Endothelial cell of hepatic sinusoid (primary cell): ENCODE measurements around the gene ASAP3.

Source experiments
- in situ Hi-C: cut with HindIII; loops from 2 replicates; pipeline ENCODE4 v1.10.0; 2017; ENCODE audit warnings: low sequenced_read_pairs

The ASAP3 gene

DNA sequence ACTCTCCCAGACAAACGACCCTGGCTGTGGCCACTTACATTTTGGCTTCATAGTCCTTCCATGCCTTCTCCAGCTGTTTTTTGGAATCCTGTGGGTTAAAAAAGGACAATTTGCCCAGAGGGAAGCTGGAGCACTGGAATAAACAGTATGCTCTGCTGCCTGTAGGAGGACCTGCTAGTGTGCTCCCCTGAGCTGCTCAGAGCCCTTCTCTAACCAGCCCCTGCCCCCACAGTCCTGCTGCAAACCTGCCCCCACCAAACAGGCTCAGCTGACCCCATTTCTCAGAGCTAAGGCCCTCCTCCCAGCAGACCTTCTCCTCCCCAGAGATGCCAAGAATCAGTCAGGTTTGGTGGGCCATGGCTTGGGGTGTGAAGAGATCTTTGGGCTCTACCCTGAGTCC, 32.5 kb downstream of the ASAP3 start:
- in situ Hi-C loops = no loop called here

DNA sequence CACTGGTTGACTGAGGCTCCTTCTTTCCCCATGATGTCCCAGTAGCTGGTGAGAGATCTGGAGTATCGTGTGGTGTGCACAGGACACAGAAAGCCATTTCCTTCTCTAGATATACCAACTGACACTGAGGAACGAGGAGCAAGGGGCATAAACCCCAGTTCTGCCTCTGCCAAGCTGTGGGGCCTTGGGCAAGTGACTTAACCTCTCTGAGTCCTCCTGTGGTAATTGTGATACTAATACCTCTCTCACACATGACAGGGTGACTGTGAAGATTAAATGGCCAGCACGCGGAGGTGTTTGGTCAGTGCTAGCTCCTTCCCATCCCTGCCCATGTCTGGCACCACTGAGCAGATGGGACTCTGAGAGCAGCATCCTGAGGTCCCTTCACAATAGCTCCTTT, 33.1 kb downstream of the ASAP3 start:
- in situ Hi-C loops = no loop called here

DNA sequence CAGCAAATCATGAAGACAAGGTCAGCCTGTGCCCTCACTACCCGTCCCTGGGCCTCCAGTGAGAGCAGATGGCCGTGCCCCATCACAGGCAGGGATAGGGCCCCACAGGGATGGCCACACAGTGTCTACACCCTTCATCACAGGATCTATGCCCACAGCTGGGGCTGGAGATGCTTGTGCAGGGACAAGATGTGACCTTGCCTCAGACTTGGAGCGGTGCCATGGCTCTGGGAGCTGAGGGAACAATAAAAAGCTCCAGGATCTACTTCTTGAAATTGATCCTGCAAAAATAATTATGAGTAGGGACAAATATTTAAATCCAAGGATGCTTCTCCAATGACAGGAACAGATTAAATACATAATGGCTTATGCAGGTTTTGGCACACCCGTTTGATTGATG, 34.0 kb downstream of the ASAP3 start:
- in situ Hi-C loops = no loop called here

DNA sequence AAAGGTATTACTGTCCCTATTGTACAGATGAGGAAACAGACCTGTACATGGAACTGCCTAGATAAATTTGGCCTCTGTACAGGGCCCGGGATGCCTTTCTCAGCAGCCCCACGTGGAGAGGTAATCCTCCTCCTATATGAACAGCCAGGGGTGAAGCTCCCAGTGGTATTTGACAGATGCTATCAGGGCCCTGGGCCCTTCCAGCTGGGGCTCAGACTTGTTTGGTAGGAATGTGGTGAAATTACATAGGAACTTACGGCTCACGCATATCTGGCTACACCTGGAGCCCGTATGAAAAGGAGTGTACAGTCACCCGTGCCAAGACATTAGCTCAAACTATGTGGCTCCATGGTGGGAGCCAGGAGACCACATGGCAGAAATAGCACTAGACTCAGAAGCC, 34.7 kb downstream of the ASAP3 start:
- in situ Hi-C loops = no loop called here

DNA sequence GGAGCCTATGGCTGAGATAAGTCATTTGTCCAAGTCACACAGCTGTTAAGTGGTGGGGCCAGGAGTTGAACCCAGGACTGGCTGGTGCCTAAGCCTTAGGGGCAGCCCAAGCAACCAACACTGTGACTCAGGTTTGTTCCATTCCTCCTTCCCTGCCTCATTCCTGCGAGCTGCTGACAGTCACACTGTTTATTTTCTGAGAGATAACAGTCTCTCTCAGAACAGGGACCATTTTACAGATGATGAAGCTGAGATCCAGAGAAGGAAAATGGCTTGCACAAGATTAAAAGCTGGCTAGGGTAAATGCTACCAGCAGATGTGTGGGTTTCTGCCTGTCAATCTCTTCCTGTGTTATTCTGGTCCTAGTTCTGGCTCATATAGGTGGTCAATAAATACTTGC, 35.1 kb downstream of the ASAP3 start:
- in situ Hi-C loops = no loop called here

DNA sequence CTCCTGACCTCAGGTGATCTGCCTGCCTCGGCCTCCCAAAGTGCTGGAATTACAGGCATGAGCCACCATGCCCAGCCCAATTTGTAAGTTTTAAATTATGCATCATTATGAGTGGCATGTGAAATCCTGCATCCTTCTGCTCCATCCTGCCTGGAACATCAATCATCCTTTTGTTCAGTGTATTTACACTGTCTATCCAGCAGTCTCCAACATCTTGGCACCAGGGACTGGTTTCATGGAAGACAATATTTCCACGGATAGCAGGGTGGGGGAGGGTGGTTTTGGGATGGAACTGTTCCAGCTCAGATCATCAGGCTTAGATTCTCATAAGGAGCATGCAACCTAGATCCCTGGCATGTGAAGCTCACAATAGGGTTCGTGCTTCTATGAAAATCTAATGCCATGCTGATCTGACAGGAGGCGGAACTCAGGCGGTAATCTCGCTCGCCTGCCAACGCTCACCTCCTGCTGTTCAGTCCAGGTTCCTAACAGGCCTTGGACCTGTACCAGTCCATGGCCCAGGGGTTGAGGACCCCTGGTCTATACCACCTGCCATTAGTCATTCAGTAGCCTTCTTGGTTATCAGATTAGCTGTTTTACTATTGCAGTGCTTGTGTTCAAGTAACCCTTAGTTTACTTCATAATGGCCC, 37.2 kb downstream of the ASAP3 start:
- in situ Hi-C loops = no loop called here

DNA sequence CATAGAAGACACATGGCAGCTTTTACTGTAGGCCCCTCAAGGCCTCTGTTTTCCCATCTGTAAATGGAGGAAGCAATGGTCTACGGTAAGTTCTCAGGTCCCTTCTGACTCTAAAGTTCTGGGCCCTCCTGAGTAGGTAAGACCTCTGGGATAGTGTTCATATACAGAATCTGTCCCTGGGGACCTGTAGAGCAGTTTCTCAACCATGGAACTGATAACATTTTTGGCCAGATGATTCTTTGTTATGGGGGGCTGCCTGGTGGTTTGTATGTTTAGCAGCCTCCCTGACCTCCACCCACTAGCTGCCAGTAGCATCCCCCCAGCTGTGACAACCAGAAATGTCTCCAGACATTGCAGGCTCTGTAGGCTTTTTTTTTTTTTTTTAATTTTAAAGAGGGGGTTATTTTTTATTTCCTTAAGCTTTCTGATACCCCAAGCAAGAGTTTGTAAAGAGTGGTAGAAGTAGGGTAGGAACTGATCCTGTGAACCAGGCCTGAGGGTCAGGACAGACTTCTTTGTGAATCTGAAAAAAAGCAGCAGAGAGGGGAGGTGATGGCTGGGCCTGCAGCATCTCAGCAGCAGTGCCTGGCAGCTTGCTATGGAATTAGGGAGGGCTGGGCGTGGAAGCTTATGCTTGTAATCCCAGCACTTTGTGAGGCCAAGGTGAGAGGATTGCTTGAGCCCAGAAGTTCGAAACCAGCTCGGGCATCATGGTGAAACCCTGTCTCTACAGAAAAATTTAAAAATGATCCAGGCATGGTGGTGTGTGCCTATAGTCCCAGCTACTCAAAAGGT, 39.2 kb downstream of the ASAP3 start:
- in situ Hi-C loops = loop anchor here (5.0 kb wide), 1 partner anchor 43 kb away; no protein-coding TSS in a partner anchor

DNA sequence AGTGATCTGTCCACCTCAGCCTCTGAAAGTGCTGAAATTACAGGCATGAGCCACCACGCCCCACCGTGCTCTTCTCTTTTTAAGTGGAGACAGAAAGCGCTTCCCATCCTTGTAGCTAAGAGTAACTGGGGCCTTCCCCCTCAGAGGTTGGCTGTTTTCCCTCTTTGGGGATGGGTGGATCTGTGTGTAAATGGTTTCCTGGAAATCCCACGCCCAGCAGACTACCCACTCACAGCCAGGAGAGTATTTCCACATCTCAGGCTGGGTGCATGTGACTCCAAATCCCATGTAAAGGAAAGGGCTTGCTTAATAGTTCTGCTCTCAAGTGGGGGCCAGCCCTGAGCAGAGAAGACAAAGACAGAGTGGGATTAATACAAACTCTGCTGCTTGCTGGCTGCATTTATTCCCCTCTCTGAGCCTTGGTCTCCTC, 39.9 kb downstream of the ASAP3 start:
- in situ Hi-C loops = loop anchor here (5.0 kb wide), 1 partner anchor 43 kb away; no protein-coding TSS in a partner anchor

DNA sequence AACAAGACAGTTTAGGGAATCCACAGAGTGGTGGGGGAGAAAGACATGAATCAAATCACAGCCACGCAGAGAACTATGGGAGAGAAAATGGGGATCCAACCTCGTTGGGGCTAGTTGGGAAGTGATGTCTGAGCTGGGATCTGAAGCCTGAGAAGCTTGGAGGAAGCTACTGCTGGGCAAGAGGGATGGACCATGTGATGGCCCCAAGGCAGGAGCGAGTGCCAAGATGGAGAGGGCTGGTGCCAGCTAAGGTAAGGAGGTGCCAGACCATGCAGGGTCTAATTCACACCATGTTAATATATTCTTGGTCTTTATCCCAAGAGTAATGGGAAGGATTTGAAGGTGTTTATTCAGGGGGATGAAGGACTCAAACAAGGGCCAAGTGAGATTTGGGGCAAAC, 41.2 kb downstream of the ASAP3 start:
- in situ Hi-C loops = loop anchor here (5.0 kb wide), 1 partner anchor 45 kb away; no protein-coding TSS in a partner anchor

DNA sequence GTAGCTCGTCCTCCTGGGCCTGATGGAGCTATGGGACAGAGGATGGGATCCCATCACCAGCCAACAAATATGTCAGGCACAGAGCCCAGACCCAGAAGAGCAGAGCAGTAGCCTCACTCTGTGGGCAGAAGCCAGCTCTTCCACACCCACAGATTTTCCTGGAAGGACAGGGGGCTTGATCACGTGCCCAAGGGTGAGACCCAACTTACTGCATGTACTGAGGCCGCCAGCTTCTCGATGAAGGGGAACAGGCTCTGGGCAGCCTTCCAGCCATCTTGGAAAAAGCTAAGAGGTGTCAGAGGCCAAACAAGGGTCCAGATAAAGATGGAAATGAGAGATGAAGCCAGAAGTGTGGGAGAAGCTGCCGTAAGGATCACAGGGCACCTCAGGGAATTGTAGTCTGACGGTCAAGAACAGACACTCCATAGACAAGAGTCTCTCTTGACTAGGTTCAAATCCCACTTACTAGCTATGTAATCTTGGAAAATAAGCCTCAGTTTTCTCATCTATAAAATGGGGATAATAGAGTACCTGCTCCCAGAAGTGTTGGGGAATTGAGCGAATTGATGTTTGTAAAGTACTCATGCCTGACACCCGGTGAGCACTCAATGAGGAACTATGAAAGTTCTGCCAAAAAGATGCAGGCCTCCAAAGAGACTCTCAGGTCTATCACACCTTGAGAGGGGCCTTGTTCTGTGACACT, 42.4 kb downstream of the ASAP3 start:
- in situ Hi-C loops = loop anchor here (5.0 kb wide), 1 partner anchor 46 kb away; no protein-coding TSS in a partner anchor

DNA sequence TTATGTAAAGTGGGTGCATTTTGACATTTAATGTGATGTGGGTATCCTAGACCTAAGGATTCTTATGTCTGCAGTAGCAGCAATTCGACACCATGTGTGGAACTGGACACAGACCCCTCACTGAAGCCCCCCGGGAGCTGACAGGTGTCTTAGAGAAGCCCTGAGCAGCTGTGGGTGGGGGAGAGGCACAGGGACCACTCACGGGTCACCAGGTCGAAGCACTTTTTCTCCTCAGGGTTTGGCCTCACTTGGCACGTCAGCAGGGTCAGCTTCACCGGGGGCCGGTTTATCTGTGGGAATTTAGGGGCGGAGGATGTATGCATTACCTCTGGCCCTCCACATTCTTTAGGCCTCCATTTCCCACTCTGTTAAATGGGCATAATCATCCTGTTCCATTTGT, 45.4 kb downstream of the ASAP3 start:
- in situ Hi-C loops = no loop called here

DNA sequence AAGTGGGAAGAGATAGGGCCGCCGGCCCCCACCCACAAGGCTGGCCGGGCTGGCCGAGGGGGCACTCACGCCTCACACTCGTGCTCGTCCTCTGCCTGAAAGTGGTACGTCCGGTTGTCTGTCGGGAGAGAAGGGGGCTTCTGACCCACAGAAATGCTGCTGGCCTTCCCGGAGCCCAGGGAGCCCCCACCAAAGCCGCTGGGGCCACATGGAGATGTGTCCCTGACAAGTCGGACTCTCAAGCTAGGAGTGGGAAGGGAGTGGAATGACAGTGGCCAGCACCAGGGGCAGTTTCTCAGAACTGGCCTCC, 46.7 kb downstream of the ASAP3 start:
- in situ Hi-C loops = no loop called here

DNA sequence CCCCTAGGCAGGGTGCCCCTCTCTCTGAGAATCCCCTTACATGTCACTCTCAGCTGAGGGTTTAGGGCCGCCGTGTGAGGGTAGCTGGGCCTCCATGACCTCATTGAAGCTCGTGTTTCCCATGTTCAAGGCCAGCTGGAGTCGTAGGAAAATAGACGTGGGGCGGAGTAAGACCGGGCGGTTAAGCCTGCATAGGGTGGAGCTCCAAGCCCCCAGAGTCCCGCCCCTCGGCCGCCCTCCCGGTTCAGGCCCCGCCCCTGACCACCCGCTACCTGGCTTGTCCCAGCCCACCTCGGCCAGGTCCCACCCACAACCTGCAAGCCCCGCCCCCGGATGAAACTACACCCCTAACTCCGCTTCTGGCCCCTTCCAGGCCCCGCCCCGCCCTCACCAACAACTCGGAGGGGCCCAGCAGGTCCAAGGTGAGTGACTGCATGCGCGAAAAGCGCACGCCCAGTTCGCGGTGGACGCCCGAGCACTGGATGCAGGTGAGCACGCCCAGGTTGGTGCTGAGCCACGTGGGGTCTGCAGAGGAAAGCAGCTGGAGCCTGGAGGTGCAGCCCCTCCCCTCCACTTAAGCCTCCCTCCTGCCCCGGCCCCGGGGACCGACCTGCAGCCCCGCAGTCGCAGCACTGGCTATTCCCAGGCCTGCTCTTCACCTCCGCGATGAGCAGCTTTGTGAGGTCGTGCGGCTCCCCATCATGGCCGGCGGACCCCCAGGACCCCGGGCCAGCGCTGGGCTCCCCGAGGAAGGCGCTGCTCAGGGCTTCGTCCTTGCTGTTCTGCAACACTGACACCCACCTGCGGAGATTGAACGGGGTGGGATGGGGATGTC, 47.2 kb downstream of the ASAP3 start:
- in situ Hi-C loops = no loop called here

DNA sequence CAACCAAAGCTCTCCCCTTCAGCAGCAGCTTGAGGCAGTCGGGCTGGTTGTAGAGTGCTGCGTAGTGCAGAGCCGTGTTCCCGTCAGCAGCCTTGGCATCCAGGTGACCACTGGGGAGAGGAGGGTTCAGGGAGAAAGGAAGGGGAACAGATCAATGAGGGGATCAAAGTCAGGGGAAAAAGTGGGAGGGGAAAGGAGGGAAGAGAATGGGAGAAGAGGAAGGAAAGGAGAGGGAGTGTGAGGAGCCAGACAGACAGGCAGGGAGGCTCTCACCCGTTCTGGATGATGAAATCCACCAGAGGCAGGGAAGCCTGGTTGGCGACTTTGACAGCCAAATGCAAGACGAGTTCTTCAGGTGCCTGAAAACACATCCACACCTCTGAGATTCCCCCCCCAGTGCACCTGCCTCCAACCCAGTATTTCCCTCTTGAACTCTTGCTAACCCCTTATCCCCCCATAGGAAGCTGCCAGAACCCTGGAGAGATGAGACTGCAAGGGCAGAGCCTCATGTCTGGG, 49.7 kb downstream of the ASAP3 start:
- in situ Hi-C loops = no loop called here

DNA sequence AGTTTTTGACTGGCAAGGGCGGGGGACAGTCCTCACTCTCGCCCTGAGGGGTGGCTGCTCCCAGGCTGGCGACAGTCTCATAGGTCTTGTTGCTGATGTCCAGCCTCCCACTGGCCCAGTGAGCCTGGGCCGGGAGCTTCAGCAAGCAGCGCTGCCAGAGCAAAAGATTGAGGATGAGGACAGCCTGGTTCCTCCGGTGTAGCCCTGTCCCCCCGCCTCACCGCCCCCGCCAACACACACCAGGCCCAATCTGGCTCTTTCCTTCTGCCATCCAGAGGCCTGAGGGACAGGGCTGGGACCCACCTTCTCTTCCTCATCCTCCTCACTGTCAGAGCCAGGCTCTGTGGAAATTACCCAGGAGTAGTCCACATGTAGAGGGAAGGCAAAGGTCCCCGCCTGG, 50.9 kb downstream of the ASAP3 start:
- in situ Hi-C loops = no loop called here

DNA sequence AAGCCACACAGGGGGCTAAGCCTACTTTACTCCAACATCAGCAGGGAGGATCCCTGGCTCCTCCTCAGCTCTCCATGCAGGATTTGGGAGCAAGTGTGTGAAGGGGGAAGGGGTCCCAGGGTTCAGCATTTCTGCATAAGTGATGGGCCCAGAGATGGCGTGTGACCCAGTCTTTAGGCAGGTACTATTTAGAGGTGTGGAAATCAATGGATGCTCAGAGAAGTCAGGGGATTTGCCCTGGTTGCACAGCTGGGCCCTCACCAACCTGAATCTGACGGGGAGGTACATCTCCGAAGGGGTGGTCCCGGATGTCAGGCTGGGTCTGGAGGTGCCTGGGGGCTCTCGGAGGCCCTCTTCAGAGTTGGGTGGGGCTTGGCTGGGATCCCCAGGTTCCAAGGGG, 52.5 kb downstream of the ASAP3 start:
- in situ Hi-C loops = no loop called here

DNA sequence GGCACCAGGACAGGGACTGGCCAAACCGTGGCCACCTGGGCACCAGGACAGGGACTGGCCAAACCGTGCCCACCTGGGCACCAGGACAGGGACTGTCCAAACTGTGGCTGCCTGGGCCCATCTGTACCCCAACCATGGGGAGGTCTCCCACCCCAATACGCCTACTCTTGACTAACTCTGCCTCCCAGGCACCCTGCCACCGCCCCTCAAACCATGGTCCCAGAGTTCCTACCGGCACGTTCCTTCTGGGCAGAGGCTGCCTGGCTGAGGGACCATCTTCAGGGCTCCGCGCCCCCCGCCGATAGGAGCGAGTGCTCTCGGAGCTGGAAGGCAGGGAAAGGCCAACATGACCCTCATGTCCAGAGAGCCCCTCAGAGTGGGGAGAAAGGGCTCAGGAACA, 53.2 kb downstream of the ASAP3 start:
- in situ Hi-C loops = no loop called here

DNA sequence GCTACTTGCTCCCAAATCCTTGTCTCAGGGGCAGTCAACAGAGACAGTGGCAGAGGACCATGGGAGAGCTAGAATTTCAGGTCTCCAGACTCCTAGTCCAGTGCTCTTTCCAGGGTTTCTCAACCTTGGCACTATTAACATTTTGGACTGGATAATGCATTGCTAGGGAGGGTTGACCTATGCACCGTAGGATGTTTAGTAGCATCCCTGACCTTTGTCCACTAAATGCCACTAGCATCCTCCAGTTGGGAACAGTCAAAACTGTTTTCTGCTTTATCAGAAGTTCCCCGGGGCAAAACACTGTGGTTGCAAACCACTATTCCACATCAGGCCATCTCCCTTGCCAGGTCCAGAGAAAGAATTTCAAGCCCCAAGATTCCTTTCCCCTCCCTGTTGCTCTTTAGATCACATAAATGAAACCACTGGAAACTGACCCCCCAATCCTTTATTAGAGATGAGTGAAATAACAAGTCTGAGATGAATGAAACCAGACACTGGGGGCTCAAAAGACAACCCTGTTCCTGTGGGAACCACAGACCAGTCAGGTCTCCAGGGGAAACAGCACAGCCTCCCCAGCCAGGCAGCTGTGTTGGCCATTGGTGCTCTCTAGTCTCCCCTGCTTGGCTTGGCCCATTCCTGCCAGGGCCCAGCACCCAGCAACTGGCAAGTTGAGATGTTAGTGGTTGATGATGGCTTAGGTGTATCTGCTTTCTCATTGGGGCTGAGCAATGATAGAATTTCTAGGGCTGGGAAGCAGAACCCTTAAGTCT, 55.7 kb downstream of the ASAP3 start:
- in situ Hi-C loops = loop anchor here (10.0 kb wide), 1 partner anchor 66 kb away; no protein-coding TSS in a partner anchor

DNA sequence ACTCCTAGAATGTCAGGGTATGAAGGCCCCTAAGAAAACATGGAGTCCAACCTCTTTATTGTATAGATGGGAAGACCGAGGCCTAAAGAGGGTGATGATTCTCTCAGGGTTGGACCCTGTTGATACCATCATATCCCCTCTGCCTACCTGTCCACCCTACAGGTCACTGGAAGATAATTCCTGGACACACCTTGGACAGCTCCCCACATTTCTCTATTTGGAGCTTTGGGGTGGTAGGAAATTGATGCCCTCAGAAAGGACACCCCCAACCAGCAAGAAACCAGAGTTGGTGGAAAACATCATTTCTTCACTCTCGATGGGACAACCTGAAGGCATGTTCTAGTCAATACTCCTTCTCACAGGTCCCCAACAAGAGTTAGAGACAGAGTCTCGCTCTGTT, 56.4 kb downstream of the ASAP3 start:
- in situ Hi-C loops = loop anchor here (10.0 kb wide), 1 partner anchor 67 kb away; no protein-coding TSS in a partner anchor

DNA sequence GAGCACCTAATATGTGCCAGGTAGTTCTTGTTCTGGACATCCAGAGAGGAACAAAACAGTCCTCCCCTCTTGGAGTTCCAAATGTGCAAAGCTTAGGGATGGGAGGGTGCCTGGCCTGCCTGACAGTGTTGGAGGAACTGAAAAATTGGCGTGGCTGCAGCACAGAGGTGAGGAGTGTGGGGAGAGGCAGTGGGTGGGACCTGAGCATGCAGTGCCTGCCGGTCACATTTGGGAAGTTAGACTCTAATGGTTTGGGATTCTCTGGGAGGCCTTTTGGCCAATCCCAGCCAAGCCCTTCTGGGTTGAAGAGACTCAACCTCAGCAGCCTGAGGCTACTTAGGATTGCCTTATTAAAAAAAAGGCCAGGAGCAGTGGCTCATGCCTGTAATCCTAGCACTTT, 57.2 kb downstream of the ASAP3 start:
- in situ Hi-C loops = loop anchor here (10.0 kb wide), 1 partner anchor 68 kb away; no protein-coding TSS in a partner anchor
